ENCODE results near the gene STAT5B.
A peak's percentile ranks its signal among the peaks of the same experiment; 100 is the strongest.
"Not testable (repeated sequence)": the region's sequence is repeated elsewhere in the genome, so short reads cannot be mapped to it uniquely, and the experiment has no call there.

STAT5B gene

GRCh38 chr17:42193969-42194899, 82.0 kb downstream of the STAT5B start, which contains the start of gene GHDC:
Gene GHDC, minus strand, starts transcription at chr17:42194494. Its CDS starts 913 bp downstream, at chr17:42193581.
- DNase-seq (ENCODE audit: low spot score): peak; percentile 79

DNA sequence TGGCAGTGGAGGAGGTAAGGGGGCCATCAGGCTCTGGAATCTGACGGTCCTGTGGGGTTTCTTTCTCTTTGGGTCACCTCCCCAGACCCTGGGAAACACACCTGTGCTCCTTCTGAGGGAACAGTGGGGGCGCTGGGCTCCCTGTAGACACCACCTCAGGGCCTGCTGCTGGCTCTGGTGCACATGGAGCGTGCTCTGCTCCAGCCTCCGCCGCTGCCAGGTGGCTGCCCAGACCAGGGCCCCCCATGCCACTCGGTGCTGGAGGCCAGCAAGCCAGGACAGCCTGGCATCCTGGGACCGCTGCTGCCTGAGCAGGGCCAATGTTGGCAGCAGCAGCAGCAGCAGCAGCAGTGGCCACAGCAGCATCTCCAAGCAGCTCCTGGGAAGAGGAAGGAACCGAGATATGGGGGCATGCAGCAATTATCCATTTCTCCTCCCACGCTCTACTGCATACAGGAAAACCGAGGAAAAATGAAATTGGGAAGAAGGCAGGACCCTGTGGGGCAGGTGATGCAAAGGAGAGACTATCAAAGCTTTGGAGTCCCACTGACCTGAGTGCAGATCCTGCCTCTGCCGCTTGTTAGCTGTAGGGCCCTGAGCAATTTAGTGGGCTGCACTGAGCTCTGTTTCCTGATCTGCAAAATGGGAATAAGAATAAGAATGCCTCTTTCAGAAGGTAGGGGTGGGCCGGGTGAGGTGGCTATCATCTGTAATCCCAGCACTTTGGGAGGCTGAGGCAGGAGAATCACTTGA, 82.8 kb downstream of the STAT5B start:
- no peak for DNase-seq (ENCODE audit: low spot score)

DNA sequence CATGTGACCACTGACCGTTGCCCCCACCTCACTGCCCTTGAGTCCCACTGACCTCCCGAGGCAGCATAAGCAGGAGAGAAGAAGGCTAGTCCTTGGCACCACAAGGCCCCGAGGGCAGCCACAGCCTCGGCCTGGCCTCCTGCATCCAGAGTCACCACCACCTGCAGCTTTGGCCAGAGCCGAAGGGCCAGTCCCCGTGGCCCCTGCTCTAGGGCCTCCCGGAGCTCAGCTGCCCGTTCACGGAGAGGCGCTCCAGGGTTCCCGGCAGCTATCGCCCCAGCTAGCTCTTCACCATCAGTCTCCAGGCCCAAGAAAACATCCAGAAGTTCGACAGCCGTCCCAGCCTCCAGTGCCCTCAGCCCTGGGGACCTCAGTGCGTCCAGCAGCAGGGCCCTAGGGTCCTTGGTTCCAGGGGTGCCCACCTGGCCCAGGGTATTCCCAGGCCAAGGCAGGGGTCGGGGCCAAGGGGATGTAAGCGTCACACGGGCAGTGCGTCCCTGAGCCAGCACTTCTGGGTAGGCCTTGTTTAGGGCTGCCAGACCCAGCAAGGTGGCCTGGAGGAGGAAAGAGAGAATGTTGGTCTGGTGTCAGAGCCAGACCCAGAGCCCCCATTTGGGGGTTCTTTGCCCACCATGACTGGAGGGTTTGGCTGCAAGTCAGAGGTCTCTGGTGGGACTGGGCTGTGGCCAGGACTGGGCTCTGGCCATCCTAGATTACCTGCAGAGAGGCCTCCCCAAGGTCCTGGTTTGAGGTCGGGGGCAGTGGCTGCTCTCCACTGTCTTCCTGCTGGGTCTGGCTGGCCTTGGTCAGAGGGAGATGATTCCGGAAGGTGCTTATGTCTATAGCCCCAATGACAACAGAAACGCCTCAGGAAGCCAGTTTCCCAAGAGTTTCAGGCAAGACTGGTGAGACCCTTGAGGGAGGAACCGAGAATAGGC, 83.7 kb downstream of the STAT5B start:
- no peak for DNase-seq (ENCODE audit: low spot score)

GRCh38 chr17:42191275-42191608, 84.9 kb downstream of the STAT5B start:
- no peak for DNase-seq (ENCODE audit: low spot score)

DNA sequence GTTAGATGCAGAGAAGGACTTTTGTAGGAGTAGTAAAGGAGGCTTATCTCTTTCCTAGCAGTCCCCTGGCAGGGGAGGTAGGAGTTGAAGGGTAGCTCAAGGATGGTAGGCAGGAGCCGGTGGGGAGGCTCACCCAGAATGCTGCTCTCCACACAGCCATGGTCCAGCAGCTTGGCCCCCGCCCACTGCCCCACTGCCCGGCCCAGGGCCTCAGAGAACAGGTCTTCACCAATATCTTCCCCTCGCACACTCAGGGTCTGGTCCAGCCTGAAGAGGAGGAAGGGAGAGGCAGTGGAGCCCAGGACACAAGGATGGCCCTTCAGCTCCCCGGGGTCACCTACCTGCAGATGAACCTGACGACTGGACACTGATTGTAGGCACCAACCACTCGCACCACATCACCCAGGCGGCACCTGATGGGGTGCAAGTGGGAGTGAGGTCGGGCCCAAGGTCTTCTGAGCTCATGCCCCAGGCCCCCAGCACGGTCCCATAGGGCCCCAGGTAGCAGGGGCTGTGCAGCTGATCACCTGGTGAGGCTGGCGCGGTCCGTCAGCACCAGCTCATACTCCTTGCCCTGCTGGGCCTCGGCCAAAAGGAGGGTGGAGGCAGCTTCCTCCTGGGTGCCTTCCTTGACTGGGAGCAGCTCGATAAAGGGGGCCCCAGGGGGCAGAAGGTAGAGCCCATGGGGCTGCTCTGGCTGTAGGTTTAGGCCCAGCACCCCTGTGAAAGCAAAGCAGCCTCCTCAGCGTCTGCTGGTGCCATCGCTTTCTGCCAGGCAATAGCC, 85.5 kb downstream of the STAT5B start:
- no peak for DNase-seq (ENCODE audit: low spot score)

DNA sequence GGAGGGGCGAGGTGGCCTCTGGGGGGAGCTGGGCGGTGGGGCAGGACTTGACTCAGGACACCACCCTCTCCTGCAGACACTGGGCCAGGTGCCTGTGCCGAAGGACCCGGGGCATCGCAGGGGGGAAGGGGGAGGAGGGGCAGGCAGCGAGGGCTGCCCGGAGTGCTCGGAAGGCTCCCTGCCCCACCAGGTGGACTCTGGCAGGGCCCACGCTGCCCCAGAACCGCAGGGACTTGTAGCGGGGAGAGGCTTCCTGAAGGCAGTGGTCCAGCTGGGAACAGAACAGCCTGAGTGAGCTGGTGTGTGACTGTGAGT, 86.6 kb downstream of the STAT5B start:
- no peak for DNase-seq (ENCODE audit: low spot score)

GRCh38 chr17:42188749-42189650, 87.2 kb downstream of the STAT5B start:
- no peak for DNase-seq (ENCODE audit: low spot score)

GRCh38 chr17:42187833-42188232, 88.4 kb downstream of the STAT5B start:
- no peak for DNase-seq (ENCODE audit: low spot score)

DNA sequence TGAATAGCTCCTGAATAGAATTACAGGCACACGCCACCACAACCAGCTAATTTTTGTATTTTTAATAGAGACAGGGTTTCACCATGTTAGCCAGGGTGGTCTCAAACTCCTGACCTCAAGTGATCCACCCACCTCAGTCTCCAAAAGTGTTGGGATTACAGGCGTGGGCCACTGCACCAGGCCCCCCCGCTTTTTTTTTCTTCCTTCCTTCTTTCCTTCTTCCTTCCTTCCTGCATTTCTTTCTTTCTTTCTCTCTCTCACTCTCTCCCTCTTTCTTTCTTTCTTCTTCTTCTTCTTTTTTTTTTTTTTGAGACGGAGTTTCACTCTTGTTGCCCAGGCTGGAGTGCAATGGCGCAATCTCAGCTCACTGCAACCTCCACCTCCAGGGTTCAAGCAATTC, 90.0 kb downstream of the STAT5B start:
- not testable (repeated sequence) for DNase-seq (ENCODE audit: low spot score)

DNA sequence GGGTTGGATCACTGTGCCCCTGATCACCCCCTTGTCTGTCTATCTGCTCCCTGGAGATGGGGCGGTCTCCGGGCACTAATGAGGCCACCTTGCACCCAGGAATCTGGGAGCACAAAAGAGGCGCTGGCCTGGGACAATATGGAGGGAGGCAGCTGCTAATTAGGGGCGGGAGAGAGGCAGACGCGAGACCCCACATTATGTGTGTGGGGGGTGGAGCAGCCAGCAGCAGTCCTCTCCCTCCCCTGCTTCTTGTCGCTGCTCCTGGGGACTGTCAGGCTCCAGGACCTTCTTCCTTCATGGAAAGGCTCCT, 90.6 kb downstream of the STAT5B start:
- DNase-seq (ENCODE audit: low spot score): no peak

GRCh38 chr17:42184713-42185620, 91.2 kb downstream of the STAT5B start, which contains the start of gene HCRT:
Gene HCRT, minus strand, starts transcription at chr17:42185452. Its CDS starts 87 bp downstream, at chr17:42185365.
- DNase-seq (ENCODE audit: low spot score): no peak

GRCh38 chr17:42183741-42184711, 92.2 kb downstream of the STAT5B start:
- peak; percentile 52 for DNase-seq (ENCODE audit: low spot score)

DNA sequence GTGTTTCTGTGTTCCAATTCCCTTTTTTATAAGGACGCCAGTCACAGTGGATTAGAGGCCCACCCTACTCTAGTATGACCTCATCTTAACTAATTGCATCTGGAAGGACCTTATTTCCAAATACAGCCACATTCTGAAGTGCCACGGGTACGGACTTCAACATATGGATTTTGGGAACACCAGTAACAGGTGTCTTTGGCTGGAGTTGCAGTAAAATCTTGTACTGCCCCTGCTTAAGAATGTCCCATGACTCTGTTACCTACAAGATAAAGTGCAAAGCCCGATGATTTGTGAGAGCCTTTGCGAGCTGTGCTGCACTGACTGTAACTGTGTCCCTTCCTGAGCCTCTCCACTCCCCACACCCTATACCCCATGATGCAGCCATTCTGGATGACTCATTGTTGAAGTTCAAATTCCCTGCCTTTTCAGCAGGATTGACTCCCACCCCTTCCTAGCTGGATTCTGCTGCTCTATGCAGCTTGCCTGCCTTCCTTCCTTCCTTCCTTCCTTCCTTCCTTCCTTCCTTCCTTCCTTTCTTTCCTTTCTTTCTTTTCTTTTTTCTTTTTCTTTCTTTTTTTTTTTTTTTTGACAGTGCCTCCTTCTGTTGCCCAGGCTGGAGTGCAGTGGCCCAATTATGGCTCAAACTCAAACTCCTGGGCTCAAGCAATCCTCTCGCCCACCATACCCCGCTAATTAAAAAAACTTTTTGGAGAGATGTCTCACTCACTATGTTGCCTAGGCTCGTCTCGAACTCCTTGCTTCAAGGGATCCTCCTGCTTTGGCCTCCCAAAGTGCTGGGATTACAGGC, 93.1 kb downstream of the STAT5B start:
- peak; percentile 42 for DNase-seq (ENCODE audit: low spot score)

DNA sequence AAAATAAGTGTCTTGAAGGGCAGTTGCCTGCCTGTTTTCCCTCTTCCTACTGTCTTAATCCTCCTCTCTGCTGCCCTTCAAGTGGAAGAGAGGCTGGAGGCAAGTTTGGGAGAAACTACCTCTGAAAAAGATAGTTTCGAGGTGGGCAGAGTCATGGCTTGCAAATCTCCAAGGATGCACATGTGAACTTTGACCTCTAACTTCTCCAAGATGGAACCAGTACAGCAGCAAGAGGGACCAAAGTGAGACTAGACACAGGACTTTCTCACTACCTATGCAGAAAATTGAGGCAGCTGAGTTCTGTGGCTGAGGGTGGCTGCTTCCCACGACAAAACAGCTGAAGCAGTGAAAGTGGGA, 94.4 kb downstream of the STAT5B start:
- no peak for DNase-seq (ENCODE audit: low spot score)

GRCh38 chr17:42180922-42181850, 95.0 kb downstream of the STAT5B start, which contains the start of gene KCNH4:
Gene KCNH4, minus strand, starts transcription at chr17:42181142. Its CDS starts 197 bp downstream, at chr17:42180945.
- peak; percentile 91 for DNase-seq (ENCODE audit: low spot score)

GRCh38 chr17:42180411-42180921, 95.7 kb downstream of the STAT5B start:
- no peak for DNase-seq (ENCODE audit: low spot score)
